GM10847 (cell line): Measurements from ENCODE around the gene SLC38A10.

ENCODE experiments used
- POLR2A ChIP-seq: IDR thresholded peaks from 2 replicates; pipeline ENCODE4 v1.6.1; 2011; ENCODE audit not compliant: insufficient read length; ENCODE audit errors: extremely low read depth

The SLC38A10 gene

DNA sequence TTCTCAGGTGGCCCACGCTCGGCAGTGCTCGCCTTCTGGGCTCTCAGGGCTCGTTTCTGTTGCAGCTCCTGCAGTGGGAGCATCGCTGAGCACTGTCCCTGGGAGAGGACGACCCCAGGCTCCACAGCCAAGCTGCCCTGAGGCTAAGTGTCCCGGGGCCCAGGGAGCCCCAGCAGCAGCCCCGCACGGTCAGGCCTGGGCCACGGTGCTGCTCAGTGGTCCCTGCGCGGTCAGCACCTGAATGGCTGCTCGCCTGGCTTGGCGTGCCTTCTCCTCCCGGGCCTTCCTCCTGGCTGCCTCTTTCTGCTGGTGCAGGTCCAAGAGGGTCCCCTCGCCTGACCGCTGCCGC lies 95.7 kb downstream of the SLC38A10 start:
- TF ChIP-seq POLR2A = no peak

- TF ChIP-seq POLR2A = no peak
Observed at GRCh38 chr17:81198826-81199481, 96.2 kb downstream of the SLC38A10 start.

- TF ChIP-seq POLR2A = no peak
Observed at GRCh38 chr17:81197831-81198490, 97.1 kb downstream of the SLC38A10 start.

GRCh38 chr17:81197409-81197795 lies 97.7 kb downstream of the SLC38A10 start:
- no peak for TF ChIP-seq POLR2A

DNA sequence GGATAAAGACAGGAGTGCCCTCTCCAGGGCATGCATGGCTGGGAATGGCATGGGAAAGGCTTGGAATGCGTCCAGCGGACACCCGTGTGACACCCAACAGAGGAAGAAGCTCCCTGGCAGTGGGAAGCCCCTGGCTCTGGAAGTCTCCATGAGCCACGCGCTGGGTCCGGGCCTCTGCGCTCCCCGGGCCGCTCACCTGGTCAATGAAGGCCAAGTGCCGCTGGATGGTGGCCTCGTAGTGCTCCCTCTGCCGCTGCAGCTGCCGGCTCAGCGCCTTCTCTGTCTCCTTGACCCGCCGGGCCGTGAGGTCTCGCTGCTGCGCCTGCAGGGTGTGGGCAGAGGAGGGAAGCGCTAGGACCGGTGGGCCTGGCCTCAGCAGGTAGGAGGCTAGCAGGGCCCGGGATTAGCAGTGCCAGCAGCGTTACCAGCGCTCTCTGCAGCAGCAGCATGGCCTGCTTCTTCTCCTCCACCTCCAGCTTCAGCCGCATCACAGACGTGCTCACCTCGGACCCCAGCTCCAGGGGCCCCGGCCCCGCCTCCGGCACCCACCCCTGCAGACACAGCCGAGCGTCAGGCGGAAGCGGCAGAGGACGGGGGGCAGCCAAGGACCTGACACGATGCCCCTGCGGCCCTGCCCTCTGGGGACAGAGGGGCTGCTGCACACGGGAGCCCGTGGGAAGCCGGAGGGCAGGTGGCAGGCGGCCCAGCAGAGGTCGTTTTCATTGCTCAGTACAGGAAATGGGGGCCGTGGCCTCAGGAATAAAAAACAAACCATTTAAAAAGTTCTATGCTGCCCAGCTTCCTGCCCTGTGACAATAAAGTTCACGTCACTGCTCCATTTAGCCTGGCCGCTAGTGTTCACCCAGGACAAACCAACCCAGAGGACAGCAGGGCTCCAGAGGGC lies 98.3 kb downstream of the SLC38A10 start:
- TF ChIP-seq POLR2A = no peak

DNA sequence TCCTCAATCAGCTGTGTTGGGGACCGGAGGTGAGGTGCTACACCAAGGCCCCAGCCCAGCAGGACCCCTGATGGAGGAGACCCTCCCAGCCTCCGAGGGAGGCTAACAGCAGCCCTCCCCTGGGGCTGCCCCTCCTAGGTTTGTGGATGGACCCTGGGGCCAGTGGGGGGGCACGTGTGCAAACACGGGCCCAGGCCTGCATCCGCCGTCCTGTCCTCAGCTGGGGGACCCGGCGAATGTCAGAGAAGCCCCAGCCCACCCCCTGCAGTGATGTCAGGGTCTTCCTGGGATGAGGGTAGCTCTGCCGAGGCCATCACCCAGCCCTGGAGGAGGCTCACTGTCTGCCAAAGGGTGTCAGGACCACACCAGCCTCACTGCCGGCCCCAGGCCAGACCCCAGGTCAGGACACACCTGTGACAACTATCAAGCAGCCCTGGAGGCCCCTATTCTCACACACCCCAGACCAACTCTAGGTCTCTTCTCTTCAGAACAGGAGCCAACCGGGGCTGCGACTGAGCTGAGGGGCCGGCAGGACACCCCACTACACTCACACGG lies 99.1 kb downstream of the SLC38A10 start:
- TF ChIP-seq POLR2A = no peak
